ENCODE results near the gene NLRP1.

The NLRP1 gene

DNA sequence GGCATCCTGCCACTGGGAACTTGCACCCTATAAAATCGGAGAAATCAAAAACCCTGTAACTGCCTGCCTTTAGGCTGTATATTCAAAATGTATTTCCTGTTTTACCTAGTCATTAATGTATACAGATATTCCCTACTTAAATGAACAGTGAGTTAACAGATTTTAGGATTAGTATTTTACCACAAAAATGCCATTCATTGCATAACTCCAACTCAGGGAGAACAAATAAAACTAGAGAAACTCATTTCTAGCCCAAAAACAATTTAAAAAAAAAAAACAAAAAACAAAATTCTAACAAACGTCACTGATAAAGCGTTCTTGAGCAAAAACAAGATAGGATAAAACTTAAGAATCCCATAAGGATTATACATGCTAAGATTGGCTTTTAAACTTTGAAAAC is 111.8 kb downstream of the NLRP1 start:
- no peak overlapping the region for H3K4me2 ChIP-seq (ENCODE audit: low read depth, low read length, poor library complexity, severe bottlenecking)
- peaks cover 52% of the 10 kb centered on the region for H3K36me3 ChIP-seq (ENCODE audit: insufficient read depth, low read length)
- TF ChIP-seq EZH2phosphoT487 (IDR thresholded peaks at IDR 0.05; ENCODE audit: borderline replicate concordance): no peak
- TF ChIP-seq, protein P1, sequence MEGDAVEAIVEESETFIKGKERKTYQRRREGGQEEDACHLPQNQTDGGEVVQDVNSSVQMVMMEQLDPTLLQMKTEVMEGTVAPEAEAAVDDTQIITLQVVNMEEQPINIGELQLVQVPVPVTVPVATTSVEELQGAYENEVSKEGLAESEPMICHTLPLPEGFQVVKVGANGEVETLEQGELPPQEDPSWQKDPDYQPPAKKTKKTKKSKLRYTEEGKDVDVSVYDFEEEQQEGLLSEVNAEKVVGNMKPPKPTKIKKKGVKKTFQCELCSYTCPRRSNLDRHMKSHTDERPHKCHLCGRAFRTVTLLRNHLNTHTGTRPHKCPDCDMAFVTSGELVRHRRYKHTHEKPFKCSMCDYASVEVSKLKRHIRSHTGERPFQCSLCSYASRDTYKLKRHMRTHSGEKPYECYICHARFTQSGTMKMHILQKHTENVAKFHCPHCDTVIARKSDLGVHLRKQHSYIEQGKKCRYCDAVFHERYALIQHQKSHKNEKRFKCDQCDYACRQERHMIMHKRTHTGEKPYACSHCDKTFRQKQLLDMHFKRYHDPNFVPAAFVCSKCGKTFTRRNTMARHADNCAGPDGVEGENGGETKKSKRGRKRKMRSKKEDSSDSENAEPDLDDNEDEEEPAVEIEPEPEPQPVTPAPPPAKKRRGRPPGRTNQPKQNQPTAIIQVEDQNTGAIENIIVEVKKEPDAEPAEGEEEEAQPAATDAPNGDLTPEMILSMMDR (conservative IDR thresholded peaks at IDR 0.05; ENCODE audit: low read length): no peak
- H3K4me1 ChIP-seq (ENCODE audit: insufficient read depth, low read length, poor library complexity, severe bottlenecking): no peaks in the 10 kb centered on the region
- H2AFZ ChIP-seq (ENCODE audit: low read length): no peak overlapping the region
- peaks cover 19% of the 10 kb centered on the region for H3K79me2 ChIP-seq (ENCODE audit: insufficient read depth, low read length)
- H3K4me3 ChIP-seq (ENCODE audit: low read length, poor library complexity, severe bottlenecking): no peak overlapping the region
- H3K9me2 ChIP-seq (replicated peaks; ENCODE audit: low read depth, low read length): no peaks in the 10 kb centered on the region
- no peaks in the 10 kb centered on the region for H3F3A ChIP-seq (ENCODE audit: low read depth)
- H4K20me1 ChIP-seq (ENCODE audit: insufficient read depth, low read length, poor library complexity, severe bottlenecking): peaks cover 13% of the 10 kb centered on the region
- H3K27me3 ChIP-seq (ENCODE audit: insufficient read depth, low read length, poor library complexity, severe bottlenecking): no peaks in the 10 kb centered on the region
- H3K9me3 ChIP-seq (ENCODE audit: insufficient read depth, low read depth, low read length): no peaks in the 10 kb centered on the region
- no peak overlapping the region for H3K9ac ChIP-seq (ENCODE audit: low read depth, low read length, poor library complexity, severe bottlenecking)

DNA sequence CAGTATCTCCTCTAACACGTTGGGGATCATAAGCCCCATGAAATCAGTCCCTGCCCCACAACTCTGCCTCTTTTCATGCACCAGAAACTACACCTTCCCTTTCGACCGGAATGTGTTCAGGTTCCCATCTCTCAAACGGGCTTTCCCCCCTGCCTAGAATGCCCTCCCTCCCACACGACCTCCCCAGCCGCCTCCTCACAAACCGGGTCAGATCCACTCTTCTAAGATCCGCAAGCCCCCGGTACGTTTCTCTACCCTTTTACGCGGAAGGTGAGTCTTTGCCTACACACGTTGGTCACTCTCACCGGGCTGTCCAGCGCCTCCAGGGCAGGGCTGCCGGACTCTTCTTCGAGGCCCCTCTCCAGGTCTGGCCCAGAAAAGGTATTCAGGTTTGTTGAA is 116.2 kb downstream of the NLRP1 start:
- Histone ChIP-seq H4K20me1 (ENCODE audit: insufficient read depth, low read length, poor library complexity, severe bottlenecking) (peaks cover 38% of the 10 kb centered on the region), H3K27me3 (ENCODE audit: insufficient read depth, low read length, poor library complexity, severe bottlenecking) (no peaks in the 10 kb centered on the region), H3K4me2 (ENCODE audit: low read depth, low read length, poor library complexity, severe bottlenecking) (peak overlapping the region; percentile 92), H3K9me3 (ENCODE audit: insufficient read depth, low read depth, low read length) (no peaks in the 10 kb centered on the region), H2AFZ (ENCODE audit: low read length) (peak overlapping the region; percentile 93), H3F3A (ENCODE audit: low read depth) (no peaks in the 10 kb centered on the region), H3K36me3 (ENCODE audit: insufficient read depth, low read length) (peaks cover 21% of the 10 kb centered on the region; the same call in 1 of the 2 replicates), H3K4me3 (ENCODE audit: low read length, poor library complexity, severe bottlenecking) (peak overlapping the region; percentile 96), H3K9me2 (replicated peaks; ENCODE audit: low read depth, low read length) (no peaks in the 10 kb centered on the region), H3K79me2 (ENCODE audit: insufficient read depth, low read length) (peaks cover 57% of the 10 kb centered on the region), H3K9ac (ENCODE audit: low read depth, low read length, poor library complexity, severe bottlenecking) (peak overlapping the region; percentile 93), H3K4me1 (ENCODE audit: insufficient read depth, low read length, poor library complexity, severe bottlenecking) (peaks cover 30% of the 10 kb centered on the region)
- no peak for TF ChIP-seq EZH2phosphoT487 (IDR thresholded peaks at IDR 0.05; ENCODE audit: borderline replicate concordance)
- TF ChIP-seq, protein P1 (conservative IDR thresholded peaks at IDR 0.05; ENCODE audit: low read length): no peak

DNA sequence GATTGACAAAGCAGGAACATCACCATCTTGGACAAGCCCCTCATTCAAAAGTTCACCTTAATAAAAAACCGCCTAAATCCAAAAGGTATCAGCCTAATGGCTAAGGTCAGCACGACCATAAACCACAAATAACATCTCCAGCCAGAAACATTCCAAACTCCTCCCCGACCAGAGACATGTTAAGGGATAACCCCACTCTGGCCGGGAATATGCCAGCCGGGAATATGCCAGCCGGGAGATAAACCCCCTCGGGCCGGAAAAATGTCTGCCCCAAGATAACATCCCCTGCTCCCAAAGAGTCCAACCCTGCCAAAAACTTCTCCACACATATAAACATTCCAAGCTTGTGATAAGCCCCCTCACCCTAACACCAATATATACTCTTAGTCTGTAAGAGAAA is 116.9 kb downstream of the NLRP1 start:
- Histone ChIP-seq H4K20me1 (ENCODE audit: insufficient read depth, low read length, poor library complexity, severe bottlenecking) (peaks cover 41% of the 10 kb centered on the region), H3K9me2 (replicated peaks; ENCODE audit: low read depth, low read length) (no peaks in the 10 kb centered on the region), H3K36me3 (ENCODE audit: insufficient read depth, low read length) (peaks cover 14% of the 10 kb centered on the region; the same call in 1 of the 2 replicates)

More for the DNA sequence above, 116.9 kb downstream of the NLRP1 start:
- no peaks in the 10 kb centered on the region for H3F3A ChIP-seq (ENCODE audit: low read depth)
- H3K4me1 ChIP-seq (ENCODE audit: insufficient read depth, low read length, poor library complexity, severe bottlenecking): peaks cover 31% of the 10 kb centered on the region
- H3K9ac ChIP-seq (ENCODE audit: low read depth, low read length, poor library complexity, severe bottlenecking): peak overlapping the region; percentile 93
- TF ChIP-seq EZH2phosphoT487 (IDR thresholded peaks at IDR 0.05; ENCODE audit: borderline replicate concordance): no peak
- TF ChIP-seq, protein P1 (conservative IDR thresholded peaks at IDR 0.05; ENCODE audit: low read length): no peak
- no peaks in the 10 kb centered on the region for H3K27me3 ChIP-seq (ENCODE audit: insufficient read depth, low read length, poor library complexity, severe bottlenecking)
- H3K4me2 ChIP-seq (ENCODE audit: low read depth, low read length, poor library complexity, severe bottlenecking): peak overlapping the region; percentile 92
- H2AFZ ChIP-seq (ENCODE audit: low read length): no peak overlapping the region
- H3K4me3 ChIP-seq (ENCODE audit: low read length, poor library complexity, severe bottlenecking): peak overlapping the region; percentile 96
- peaks cover 63% of the 10 kb centered on the region for H3K79me2 ChIP-seq (ENCODE audit: insufficient read depth, low read length)
- no peaks in the 10 kb centered on the region for H3K9me3 ChIP-seq (ENCODE audit: insufficient read depth, low read depth, low read length)

All from Loucy (cell line).